Activated CD8-positive, alpha-beta memory T cell treated with anti-CD3 and anti-CD28 coated beads, Interleukin-2, amount 50 U/mL, for 48 hours (primary cell): ENCODE measurements around the gene SYNC.

ENCODE experiments used
- DNase-seq: peaks from one replicate; pipeline ENCODE4 v3.0.0-alpha.2; 2020

Gene SYNC

DNA sequence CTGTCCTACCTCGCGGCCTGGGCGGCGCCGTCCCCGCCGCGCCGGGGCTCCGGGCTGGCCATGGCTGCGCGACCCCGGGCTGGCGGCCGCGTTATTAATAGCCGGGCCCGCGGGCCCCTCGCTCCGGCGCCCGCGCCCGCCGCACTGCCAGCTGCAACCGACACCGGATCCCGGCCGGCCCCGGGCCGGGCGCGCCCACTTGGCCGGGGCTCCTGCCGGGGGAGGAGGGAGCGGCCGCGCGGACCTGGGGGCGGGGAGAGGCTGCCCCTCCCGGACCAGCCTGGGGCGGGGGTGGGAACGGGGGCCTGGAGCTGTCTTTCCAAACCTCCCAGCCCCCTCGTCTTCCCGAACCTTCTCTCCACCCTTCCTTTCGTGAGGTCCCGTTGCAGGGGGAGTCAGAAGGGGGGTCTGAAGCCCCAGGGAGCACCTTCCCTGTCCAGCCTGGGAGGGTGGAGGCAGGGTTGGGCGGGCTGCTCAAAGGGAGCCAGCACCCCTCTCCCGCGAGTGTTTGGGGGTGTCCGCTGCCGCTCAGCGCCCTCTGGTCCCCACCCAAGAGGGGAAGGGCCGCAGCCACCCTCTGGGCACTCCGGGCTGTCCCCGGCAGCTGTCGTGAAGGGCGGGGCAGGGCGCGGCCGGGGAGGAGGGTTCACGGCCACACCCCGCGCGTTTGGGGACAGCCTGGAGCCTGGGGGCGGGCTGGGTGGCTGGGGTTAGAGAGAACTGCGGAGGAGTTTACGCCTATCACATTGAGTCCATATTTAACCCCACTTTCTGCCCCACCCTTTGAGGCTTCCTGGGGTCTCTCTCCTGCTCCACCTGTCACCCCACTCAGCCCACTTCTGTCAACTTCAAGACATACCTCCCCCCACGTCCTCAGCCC is at the start of gene SYNC:
Gene SYNC, minus strand, starts transcription at position 172 of the 880 bp plus-strand sequence. Its CDS starts 110 bp downstream, at position 62.
- no peak for DNase-seq

DNA sequence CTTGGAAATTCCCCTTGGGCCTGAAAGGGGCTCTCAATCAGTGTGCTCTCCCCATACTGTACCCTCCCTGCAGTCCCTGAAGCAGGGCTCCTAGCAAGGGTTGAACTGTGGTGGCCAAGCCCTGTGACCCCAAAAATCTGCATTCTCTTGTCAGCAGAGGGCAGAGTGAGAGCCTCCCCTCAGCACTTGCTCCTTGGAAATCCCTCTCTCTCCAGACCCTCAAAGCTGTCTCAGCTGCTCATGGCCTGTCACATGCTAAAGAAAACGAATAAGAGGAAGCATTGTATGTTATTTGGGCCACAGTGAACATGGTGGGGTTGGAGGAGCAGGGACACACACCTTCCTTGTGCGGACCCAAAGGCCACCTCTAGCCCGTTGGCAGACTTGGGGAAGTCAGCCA is 47.2 kb upstream of the SYNC start:
- DNase-seq = no peak

DNA sequence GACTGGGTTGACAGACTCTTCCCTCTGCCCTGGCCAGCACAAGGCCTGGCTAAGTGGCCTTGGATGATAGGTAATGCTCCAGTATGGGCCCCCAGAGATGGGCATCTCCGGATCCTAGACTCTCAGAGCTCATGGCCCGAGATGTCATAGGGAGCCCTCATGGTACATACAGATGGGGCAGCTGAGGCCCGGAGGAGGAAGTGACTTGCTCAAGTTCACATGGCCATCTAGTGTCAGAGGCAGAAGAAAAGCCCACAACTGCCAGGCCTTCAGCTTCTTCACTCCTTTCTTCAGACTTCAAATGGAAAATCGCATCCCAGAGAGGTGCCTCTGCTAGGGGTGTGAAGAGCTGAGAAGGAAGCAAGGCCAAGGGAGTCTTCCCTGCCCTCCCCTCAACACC is 46.8 kb upstream of the SYNC start:
- no peak for DNase-seq

DNA sequence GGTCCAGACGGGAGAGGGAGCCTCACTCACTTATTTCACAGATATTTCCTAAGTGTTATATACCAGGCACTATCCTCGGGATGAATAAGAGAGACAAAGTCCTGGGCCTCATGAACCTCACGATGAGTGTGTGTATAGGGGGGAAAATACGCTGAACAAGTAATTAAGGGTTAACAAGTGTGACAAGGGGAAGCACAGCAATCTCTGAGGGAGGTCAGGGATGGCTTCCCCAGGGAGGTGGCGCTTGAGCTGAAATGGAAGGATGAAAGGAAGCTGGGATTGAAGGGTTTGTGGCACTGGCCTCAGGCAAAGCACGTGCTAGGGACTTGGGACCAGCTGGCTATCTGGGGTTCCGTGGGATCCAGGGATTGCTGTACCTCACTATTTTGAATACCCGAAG is 46.4 kb upstream of the SYNC start:
- no peak for DNase-seq

DNA sequence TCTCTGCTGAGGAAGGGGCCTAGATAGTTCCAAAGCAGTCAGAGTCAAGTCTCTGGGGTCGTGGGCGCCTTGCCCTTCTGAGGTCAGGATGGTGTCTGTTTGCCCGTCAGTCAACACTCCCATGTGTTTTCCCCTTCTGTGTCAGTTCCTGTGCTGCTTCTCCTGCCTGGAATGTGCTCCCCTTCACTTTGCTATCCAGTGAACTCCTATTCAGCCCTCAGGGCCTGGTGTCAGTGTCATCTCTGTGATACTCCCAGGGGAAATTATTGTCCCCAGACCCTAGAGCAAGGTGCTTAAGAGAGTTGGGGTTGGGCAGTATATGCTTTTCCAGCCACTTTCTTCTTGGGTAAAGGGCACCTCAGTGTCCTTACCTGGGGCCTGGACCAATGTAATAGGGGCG is 45.8 kb upstream of the SYNC start:
- no peak for DNase-seq

DNA sequence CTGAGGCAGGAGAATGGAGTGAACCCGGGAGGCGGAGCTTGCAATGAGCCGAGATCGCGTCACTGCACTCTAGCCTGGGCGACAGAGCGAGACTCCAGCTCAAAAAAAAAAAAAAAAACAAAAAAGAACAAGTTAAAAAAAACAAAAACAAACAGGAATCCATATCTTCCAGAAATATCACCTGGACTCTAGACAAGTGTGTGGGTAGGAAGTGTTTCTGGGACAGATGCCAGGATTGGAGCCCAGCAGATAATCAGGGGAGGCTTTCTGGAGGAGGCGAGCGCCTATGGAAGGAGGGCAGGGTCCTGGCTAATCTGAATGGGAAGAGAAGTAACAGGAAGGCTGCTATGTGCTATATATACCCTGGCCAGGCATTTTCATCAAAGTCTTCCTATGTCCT is 43.6 kb upstream of the SYNC start:
- DNase-seq = no peak

DNA sequence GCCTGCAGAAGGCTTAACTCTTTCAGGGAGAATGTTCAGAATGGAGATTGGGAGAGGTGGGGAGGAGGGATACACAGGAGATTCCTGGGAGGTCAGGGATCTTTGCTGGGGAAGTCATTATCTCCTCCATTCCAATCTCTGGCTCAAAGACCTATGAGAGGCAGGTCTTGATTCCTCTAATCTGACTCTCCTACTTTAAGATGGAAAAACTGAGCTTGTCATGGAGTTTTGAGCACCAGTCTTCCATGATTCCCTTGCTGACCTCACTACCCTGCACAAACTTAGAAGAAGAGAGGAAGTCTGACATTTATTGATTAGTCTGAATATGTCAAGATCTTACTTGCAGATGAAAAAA is 41.5 kb upstream of the SYNC start:
- DNase-seq = no peak

DNA sequence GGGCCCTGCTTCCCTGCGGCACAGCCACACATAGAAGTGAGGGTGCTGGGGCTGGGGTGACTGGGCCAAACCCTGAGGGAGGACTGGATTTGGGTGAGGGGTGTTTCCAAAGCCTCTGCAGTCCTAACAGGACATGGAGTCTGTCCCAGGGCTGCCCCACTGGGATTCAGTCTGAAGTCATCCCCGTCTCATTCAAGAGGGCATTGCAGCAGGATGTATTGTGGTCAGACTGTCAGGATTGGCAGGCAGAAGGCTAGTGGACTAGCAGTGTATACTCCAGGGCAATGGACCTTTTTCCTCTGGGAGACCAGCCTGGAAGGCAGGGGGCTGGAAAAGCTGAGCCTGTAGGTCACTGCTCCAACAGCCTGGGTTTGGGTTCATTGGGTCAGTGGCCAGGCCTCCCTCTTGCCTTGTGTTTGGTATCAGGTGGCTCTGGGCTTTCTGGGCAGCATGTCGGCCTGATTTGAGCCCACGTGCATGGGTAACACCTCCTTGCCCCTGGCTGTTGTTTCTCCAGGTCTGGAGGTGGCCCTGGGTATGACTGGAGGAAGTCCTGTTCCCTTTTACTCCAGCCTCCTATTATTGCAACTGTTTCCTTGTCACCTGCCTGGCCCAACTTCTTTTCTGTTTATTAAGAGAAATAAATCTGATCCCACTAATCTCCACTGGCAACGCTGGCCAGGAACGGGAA is 41.0 kb upstream of the SYNC start:
- DNase-seq = no peak

DNA sequence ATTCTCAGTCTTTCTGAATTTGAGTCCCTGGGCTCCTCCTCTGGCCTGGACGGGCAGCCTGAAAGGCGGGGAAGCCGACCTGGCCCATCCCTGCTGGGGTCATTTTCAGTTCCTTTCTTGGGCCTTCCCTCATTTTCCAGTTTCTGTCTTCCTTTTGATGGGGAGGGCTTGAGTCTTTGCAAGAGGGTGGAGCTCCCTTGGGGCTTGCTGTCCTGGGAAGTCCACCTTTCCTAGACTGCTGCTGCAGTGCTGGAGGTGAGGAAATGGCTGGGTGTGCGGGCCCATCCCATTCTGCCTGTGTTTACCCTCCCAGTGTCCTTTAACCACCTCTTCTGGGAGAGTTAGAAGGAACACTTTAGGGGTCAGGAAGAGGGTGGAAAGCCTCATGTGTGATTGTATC is 40.4 kb upstream of the SYNC start:
- no peak for DNase-seq

DNA sequence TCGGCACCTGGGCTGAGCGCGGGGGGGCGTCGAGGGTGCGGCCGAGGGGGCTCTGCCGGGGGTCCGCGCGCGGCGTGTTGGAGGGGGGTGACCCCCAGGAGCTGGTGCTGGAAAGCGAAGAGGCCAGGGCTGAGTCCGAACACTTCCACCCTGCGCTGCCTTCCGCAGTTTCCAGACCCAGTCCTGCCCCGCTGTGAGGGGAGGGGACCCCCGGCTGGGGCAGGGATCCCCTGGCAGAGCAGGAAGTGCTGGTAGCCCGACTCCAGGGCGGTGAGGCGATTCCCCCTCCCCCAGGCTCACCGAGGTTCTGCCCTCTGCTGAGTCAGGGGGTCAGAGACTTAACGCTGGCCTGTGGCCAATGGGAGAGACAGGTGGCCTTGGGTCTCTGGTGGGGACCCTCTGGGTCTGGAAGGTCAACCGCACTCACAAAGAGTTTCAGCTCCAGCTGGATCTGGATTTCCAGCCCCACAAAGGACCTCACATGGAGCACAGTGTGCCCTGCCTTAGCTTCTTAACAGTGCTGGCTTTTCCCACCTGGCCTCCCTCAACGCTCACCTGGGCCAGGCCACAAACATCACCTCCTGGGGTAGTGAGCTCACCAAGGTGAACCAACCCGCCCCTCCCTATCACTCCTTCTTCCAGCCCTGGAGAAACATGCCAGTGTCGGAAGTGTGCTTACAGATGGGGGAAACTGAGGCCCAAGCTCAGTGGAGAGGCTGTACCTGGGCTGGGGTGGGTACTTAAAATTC is 39.8 kb upstream of the SYNC start:
- no peak for DNase-seq

DNA sequence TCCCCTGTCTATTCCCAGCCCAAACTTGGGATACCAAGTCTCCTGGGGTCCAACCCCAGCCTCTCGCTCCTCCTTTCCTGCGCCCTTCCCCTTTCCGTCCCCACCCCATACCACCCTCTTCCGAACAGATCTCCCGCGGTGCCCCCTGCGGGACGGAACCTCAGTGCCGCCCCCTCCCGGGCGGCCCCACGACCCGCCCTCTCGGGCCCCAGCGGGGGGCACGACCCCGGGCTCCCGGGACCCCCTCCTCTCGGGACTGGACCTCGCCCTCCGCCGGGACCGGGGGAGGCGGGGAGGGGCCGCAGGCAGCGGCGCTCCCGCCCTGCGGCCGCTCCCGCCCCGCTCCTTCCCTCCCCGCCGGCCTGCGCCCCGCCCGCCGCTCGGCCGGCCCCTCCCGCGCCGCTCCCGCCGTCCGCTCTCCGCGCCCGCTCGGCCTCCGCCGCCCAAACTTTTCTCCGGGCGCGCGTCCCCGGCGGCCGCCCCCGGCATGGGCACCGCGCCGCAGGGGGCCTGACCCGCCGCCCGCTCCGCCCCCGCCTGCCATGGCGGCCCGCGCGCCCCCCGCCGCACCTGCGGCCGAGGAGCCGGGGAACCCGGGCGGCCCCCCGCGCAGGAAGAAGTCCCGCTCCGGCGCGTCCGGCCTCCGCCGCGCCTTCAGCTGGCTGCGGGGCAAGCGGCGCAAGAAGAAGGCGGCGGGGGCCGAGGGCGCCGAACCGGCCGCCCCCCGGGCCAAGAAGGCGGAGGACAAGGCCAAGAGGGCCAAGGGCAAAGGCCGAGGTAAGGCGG is 39.0 kb upstream of the SYNC start:
- DNase-seq = no peak

DNA sequence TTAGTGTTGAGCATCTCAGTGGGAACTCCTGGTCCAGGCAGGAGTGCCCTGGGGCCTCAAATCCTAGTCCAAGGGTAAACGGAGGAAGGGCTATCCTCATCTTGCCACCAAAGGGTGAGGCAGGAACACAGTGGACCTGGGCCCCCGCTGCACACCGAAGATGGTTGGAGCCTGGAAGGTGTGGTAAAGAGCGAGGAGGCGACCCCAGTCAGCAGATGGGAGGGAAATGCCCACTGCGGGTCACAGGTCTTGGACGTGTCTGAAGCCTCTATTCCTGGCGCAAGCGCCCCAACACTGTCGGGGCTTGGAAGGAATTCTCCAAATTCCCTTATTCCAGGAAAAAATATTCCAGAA is 38.5 kb upstream of the SYNC start:
- DNase-seq = no peak

DNA sequence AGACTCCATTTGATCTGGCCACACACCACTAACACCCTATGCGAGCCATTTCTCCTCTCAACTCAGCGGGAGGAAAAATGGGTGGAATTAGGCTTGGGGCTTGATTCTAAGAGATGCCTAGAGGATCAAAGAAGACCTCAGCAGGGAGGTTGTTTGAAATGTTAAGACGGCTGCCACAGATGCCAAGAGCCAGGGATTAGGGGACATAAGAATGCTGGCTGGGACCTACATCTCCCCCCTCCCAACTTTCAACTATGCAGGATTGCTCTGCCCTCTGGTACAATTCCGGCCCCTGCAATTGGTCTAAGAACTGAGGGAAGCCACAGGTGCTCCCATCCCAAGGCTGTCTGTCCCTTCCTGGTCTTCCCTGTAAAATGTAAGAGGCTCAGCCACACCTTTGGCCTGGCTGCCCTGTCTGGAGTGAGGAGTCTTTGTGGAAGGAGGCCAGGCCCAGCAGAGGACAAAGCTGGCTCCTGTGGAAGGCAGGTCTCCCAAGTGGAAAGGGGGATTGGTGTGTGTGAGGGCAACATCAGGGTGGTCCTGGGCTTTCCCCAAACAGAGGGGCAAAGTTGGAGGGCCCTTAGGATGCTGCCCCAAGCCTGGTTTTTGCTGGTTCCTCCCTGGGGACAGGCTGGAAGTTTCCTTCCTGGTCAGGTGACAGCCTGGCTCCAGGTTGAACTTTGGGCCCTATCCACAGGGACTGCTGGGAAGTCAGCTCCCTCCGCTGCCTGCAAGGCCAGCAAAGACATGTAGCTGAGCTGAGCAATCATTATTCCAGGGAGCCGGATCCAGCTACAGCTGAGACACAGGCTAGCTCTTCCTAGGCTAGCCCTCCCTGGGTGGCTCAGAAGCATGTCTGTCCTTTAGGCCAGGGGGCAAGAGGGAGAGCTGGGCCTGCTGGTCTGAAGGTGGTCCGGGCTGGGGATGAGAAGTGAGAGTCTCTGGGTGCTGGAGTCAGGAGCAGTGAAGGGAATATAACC is 34.5 kb upstream of the SYNC start:
- DNase-seq = no peak

DNA sequence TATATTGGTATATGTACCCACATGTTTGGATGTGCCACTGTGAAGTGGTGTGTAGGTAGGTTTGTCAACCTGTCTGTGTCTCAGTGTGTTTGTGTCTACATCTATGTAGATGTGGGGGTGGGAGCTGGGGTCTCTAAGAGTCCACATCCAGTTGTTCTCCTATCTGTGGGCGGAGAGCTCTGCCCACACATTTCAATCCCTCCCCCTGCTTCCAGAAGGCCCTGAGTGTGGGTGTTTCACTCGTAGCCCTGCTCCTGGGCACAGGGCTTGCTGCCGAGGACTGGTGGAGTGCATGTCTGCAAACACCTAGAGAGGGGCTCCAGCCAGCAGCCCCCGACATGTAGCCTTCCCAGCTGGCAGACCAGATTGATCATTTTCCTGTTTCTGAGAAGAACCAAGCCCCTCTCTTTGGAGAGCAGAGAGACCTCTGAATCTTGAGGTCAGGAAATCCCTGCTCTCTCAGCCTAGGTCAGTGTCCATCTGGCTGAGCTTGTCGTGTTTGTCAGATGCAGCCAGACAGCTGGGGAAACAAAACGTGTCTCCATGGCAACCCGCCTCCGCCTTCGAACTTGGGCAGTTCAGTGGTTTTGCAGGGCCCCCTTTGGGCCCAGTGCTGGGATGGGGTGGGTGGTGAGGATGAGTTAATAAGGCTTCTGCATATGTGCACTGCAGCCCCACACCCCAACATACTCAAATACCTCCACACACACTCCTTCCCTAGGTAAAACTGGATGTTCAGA is 31.2 kb upstream of the SYNC start:
- DNase-seq = no peak

DNA sequence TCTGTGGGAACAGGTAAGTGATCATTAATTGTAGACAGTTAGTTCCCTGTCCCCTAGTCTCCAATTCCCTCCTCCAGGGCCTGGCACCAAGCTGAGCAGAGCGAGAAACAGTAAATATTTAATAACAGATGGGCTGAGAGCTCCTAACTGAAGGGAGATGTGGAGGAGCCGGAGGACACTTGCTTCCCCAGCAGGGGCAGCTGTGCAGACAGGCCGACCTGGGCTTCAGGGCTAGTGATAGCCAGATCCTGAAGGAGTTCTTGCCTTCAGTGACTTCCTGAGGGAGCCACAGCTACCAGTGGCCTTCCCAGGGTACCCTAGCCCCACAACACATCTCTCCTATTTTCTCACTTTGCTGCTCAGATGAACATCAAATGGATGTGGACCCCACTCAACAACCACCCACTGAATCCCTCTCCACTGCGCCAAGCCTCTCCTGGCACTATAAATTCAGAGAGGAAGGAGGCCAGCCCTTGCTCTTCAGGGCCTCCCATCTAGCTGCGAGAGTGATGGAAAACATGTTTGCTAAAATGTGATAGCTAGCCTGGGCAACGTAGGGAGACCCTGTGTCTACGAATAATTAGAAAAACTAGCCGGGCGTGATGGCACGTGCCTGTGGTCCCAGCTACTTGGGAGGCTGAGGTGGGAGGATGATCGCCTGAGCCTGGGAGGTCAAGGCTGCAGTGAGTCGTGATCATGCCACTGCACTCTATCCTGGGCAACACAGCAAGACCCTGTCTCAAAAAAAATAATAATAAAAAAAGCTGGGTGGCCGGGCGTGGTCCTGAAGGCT is 26.9 kb upstream of the SYNC start:
- no peak for DNase-seq

DNA sequence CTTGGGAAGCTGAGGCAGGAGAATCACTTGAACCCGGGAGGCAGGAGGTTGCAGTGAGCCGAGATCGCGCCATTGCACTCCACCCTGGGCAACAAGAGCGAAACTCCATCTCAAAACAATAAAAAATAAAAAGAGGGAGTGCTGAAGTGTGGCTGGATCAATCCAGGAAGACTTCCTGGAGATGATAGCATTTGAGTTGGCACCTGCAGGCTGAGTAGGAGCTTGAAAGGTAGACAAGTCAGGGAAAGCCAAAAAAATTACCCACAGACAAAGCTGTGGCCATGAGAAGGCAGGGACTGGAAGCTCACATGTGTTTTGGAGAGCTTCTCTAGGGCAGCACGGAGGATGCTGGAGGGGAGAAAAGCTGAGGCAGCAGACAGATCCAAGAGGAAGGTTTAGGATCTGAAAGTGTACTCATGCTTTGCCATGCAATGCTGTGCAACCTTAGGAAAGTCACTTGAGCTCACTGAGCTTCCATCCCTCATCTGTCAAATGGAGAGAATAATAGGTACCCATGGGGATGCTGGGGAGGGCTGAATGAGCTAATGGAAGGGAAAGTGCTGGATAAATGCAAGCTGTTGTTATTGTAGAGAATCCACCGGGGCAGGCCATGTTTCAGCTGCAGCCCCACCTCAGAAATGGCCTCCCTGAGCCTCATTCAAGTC is 26.0 kb upstream of the SYNC start:
- DNase-seq = no peak

DNA sequence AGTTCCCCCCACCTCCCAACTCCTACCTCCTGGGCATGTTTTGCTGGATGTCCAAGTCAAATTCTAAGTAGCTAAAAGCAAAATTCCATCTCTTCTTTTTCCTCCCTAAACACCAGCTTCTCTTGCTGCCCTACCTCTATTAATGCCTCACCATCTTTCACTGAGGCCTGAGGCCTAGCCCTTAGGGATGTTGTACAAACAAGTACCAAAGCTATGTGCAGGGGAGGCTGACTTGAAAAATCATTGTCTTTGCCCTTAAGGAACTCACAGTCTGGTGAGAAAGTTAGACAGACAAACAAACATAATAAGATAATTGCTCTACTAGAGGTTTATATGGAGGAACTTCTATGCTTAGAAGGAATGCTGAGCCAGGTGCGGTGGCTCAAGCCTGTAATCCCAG is 25.3 kb upstream of the SYNC start:
- DNase-seq = no peak

DNA sequence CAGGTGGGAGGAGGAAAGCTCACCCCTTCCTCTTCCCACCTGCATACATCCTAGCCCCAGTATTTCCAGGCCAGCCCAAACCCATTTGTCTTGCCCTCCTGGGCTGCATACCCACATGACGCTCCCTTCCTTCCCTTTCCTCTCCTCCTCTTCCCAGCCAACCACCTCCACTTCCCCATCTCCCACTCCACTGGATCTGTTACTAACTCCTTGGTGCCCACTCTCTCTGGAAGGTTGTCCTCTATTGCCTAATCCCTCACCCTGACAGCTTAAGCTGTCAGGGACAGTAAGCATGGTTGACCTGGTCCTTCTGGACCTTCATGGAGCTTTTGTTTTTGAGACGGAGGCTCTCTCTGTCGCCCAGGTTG is 23.0 kb upstream of the SYNC start:
- no peak for DNase-seq

DNA sequence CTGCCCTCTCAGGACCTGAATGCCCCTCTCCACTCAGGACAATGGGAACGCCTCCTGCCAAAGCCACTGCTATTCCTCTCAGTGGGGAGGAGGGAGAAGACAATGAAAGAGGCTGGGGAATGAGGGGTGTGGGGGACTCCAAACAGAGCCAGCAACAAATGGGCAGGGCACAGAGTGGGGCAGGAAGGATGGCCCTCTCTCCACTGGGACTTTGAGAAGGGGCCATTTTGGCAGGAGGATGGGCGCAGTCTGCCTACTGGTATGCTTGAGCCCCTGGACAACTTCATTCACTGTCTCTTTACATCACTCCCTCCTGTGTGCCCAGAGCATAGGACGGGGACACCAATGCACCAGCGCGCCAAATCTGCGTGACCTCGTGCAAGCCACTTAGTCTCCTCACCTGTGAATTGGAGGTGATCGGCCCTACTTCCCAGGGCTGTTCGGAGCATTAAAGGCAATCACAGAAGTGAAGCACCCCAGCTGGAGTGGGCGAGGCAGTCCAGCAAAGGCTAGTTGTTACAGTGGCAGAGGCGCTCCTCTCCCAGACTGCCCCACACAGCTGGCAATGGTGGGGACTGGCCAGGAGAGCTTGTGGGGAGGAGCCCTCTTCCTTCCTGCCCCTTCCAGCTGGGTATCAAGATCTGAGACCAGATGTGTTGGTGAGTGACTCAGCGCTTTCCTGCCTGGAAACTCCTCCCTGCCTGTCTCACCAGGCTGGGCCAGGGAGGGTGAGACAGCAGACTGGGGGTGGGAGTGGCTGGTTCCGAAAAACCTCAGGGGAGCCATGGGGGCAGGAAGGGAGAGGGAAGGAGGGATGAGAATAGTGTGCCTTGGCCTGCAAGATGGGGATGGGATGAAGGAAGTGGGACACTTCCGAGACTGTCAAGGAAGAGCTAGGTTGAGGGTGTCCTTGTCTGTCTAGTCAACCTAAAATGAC is 22.4 kb upstream of the SYNC start:
- DNase-seq = no peak
